HG02884 (cell line): ENCODE results near the gene SLC25A47.
"Not testable (repeated sequence)": the region's sequence is repeated elsewhere in the genome, so short reads cannot be mapped to it uniquely, and the experiment has no call there.

ENCODE experiments used
- ATAC-seq: cut with Tn5 transposase; IDR thresholded peaks from one replicate; pipeline ENCODE4 v1.9.1; 2021; ENCODE audit warnings: mild to moderate bottlenecking, moderate library complexity; ENCODE audit not compliant: unreplicated experiment

Gene SLC25A47

GRCh38 chr14:100304825-100305323 is 18.3 kb upstream of the SLC25A47 start:
- no peak for ATAC-seq

GRCh38 chr14:100305324-100306100 is 17.6 kb upstream of the SLC25A47 start:
- ATAC-seq, result no peak

- ATAC-seq, result peak; percentile 81
These were observed 16.8 kb upstream of the SLC25A47 start, which contains the start of gene SLC25A29 for GRCh38 chr14:100306101-100306997. SLC25A29 (minus strand) TSS chr14:100306444; CDS start chr14:100306232, 212 bp downstream.

- ATAC-seq, result peak; percentile 9
These were observed 16.0 kb upstream of the SLC25A47 start for GRCh38 chr14:100306998-100307765.

- ATAC-seq, result no peak
These were observed 15.2 kb upstream of the SLC25A47 start for GRCh38 chr14:100307766-100308426.

- ATAC-seq, result not testable (repeated sequence)
These were observed 14.7 kb upstream of the SLC25A47 start for GRCh38 chr14:100308427-100308792.

- ATAC-seq, result no peak
These were observed 14.0 kb upstream of the SLC25A47 start for GRCh38 chr14:100309028-100309737.

GRCh38 chr14:100312110-100312876 is 10.8 kb upstream of the SLC25A47 start:
- ATAC-seq, result not testable (repeated sequence)

- ATAC-seq, result no peak
These were observed 10.2 kb upstream of the SLC25A47 start for GRCh38 chr14:100312877-100313400.

GRCh38 chr14:100313464-100314230 is 9.5 kb upstream of the SLC25A47 start:
- no peak for ATAC-seq

GRCh38 chr14:100314724-100315123 is 8.4 kb upstream of the SLC25A47 start:
- no peak for ATAC-seq

- no peak for ATAC-seq
These were observed 5.8 kb upstream of the SLC25A47 start for GRCh38 chr14:100317389-100317788.

GRCh38 chr14:100317912-100318808 is 5.0 kb upstream of the SLC25A47 start:
- ATAC-seq, result peak; percentile 88

GRCh38 chr14:100320157-100320856 is 2.8 kb upstream of the SLC25A47 start:
- no peak for ATAC-seq

- ATAC-seq, result no peak
These were observed 1.5 kb upstream of the SLC25A47 start for GRCh38 chr14:100321473-100322137.
